ENCODE measurements around the gene F10.
"Not testable (repeated sequence)": the region's sequence is repeated elsewhere in the genome, so short reads cannot be mapped to it uniquely, and the experiment has no call there.

The F10 gene

GRCh38 chr13:113086991-113087922 is 35.3 kb upstream of the F10 start:
- DNase-seq, result no peak

GRCh38 chr13:113087923-113088690 is 34.5 kb upstream of the F10 start:
- no peak for DNase-seq

- DNase-seq, result no peak
These were observed 33.9 kb upstream of the F10 start for GRCh38 chr13:113088691-113089020.

- no peak for DNase-seq
These were observed 32.7 kb upstream of the F10 start for GRCh38 chr13:113089693-113090414.

DNA sequence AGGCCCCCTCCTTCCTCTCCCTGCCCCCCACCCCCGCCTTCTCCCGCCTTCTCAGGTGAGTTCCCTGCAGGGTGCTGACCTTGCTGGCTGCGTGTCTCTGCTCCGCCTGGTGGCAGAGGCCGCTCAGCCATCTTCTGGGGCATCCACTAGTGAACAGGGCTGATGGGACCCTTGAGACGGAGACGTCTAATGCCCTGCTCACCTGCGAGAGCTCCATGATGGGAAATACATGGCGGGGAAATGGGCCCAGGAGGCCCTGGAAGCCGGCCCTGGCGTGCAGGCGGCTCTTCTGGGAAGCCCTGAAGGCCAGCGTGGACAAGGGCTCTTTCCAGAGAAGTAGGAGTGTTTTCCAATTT is 32.2 kb upstream of the F10 start:
- no peak for DNase-seq

- DNase-seq, result no peak
These were observed 31.8 kb upstream of the F10 start for GRCh38 chr13:113090806-113091205.

- DNase-seq, result no peak
These were observed 31.3 kb upstream of the F10 start for GRCh38 chr13:113091211-113091771.

- no peak for DNase-seq
These were observed 30.5 kb upstream of the F10 start for GRCh38 chr13:113091891-113092775.

DNA sequence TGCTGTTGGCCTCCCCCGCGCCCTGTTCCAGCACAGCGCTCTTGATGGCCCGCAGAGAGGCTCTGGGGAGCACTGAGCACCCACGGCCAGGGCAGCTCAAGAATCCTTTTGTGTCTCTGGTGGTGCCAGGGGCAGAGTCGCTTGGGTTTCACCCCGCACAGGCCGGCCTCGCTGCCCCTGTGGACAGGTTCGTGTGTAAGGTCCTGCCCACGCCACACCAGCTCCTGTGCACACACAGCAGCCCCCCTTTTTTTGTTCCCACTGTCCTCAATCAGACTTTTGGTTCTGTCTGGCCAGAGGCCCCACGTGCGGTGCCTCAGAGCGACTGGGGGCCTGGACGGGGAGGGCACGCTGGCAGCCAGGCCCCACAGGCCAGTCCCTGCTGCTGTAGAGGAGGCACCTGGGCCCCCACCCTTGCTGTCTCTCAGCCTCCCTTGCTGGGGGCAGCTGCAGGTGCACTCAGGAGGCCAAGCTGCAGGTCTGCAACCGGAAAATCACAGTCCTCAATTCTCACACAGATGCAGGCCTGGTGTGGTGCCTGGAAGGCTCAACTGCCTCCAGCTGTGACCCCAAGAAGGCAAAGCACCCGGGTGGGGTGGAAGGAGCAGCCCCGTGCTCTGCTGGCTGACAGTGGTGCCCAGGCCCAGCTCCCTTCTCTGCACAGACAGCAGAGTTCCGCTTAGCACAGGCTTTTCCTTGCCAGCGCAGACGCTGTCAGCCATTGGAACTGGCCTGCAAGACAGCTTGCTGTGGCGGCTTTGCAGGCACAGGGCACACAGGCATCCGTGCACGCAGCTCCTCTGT is 29.6 kb upstream of the F10 start:
- no peak for DNase-seq

DNA sequence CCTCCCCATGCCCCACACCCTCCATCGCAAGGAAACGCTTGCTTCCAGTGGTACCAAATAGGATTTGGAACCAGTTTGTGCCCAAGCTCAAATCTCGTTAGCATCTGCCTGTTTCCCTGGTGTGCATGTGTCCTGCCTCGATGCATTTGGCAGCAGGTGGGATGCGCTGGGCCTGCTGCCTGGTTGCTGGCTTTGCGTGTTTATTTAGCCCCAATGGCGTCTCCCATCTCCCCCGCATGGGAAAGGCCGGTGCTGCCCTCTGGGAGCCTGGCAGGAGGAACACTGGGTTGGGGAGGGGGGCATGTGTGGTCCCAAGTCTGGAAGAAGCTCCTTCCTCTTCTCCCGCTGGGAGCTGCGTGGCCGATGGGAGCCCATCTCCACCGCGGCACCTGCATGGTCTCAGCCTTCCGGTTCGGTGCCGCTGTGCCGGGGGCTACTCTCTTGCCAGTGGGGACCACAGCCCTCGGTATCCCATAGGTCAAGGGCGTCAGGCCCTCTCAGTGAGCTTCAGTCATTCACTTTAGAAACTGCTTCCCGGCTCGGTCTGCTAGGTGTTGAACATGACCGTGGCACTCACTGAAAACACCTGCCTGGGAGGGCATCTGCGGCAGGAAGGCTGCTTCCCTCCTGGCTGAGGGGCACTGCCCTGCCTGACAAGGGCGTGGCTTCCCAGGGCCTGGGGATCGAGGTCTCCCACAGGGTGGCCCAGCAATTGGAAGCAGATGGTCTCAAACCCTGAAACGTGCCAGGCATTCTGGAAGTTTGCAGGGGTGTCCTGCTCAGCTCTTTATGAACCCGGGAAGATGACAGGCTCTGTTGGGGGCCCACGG is 28.8 kb upstream of the F10 start:
- DNase-seq, result no peak

DNA sequence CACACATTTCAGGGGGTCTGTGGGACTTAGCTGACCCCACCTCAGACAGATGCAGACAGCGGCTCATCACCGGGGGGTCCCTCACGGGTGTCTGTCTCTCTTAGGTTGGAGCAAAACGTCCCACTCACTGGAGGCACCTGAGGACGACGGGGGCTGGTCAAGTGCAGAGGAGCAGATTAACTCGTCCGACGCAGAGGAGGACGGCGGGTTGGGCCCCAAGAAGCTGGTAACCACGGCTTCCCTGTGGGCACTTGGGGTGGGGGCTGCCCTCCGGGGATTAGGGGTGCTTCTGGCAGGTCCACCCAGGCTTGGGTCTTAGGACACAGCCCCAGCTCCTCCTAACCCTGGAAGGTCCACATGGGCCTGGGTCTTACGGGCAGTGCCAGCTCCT is 28.2 kb upstream of the F10 start:
- no peak for DNase-seq

- DNase-seq, result no peak
These were observed 27.2 kb upstream of the F10 start for GRCh38 chr13:113095146-113096051.

DNA sequence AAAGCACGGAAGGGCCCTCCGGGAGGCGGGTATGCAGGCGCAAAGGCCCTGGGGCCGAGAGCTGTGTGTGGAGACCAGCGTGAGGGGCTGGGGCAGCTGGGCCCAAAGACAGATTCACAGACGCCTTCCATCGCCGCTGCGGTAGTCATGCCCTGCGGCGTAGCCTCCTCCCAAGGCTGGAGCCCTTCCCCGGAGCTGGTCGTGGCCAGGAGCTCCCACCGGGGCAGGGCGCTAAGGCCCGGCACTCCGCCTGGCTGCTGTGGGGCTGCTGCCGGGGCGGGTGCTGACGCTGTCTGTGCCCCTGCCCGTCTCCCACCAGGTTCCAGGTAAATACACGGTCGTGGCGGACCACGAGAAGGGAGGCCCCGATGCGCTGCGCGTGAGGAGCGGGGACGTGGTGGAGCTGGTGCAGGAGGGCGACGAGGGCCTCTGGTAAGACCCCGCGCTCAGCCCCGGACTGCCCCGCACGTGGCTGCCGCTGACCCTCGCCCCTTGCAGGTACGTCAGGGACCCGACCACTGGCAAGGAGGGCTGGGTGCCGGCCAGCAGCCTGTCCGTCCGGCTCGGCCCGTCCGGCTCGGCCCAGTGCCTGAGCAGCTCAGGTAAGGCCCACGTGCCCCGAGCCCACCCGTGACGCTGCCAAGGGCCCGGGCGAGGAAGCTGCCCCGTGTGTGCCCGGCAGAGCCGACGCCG is 26.4 kb upstream of the F10 start:
- DNase-seq, result no peak

DNA sequence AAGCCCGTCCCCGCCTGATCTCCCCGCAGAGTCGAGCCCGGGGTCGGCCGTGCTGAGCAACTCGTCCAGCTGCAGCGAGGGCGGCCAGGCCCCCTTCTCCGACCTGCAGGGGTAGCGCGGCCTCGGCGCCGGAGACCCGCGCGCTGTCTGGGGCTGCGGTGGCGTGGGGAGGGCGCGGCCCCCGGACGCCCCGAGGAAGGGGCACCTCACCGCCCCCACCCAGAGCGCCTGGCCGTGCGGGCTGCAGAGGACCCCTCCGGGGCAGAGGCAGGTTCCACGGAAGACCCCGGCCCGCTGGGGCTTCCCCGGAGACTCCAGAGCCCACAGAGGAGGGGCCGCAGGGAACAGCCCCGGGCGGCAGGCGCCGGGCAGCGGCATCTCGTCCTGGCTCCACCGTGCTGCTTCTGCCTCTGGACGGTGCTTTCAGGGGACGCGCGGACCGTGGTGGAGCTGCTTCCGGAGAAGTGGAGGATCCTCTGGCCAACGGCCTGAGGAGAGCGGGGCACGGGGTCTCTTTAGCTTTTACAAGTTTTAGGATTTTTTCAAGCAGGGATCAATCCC is 25.8 kb upstream of the F10 start:
- DNase-seq, result no peak

- no peak for DNase-seq
These were observed 24.9 kb upstream of the F10 start for GRCh38 chr13:113097651-113098050.

- DNase-seq, result no peak
These were observed 24.4 kb upstream of the F10 start for GRCh38 chr13:113098162-113098732.

GRCh38 chr13:113099142-113099541 is 23.5 kb upstream of the F10 start:
- no peak for DNase-seq

DNA sequence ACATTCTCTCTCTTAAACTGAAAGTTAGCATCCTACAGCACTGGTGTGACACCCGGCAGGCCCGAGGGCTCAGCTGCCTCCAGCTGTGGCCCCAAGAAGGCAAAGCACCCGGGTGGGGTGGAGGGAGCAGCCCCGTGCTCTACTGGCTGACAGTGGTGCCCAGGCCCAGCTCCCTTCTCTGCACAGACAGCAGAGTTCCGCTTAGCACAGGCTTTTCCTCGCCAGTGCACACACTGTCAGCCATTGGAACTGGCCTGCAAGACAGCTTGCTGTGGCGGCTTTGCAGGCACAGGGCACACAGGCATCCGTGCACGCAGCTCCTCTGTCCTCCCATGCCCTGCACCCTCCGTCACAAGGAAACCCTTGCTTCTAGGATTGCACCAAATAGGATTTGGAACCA is 20.3 kb upstream of the F10 start:
- DNase-seq, result not testable (repeated sequence)

All from NCI-H345 (cell line).